Stimulated activated CD4-positive, alpha-beta T cell treated with anti-CD3 and anti-CD28 coated beads, Interleukin-2, amount 100 ng/mL, for 48 hours (primary cell): ENCODE results near the gene KIAA0040.

Source experiments
- DNase-seq, 2 donors: peaks; one replicate each; pipeline ENCODE4 v3.0.0-alpha.2; 2020

KIAA0040 gene

GRCh38 chr1:175192630-175193526, at the start of gene KIAA0040:
KIAA0040 (minus strand) TSS chr1:175192776; CDS start chr1:175161013, 31,763 bp downstream.
- peak; percentile 53 to 56 for DNase-seq

GRCh38 chr1:175237389-175237788, 44.8 kb upstream of the KIAA0040 start:
- no peak for DNase-seq

GRCh38 chr1:175234639-175235038, 42.1 kb upstream of the KIAA0040 start:
- DNase-seq, result no peak

GRCh38 chr1:175232335-175232734, 39.8 kb upstream of the KIAA0040 start:
- DNase-seq, result no peak

GRCh38 chr1:175225805-175226129, 33.2 kb upstream of the KIAA0040 start:
- no peak for DNase-seq

- no peak for DNase-seq
Observed at GRCh38 chr1:175222296-175222938, 29.8 kb upstream of the KIAA0040 start.

GRCh38 chr1:175221557-175222175, 29.1 kb upstream of the KIAA0040 start:
- DNase-seq, result no peak

- DNase-seq, result no peak
Observed at GRCh38 chr1:175220853-175221556, 28.4 kb upstream of the KIAA0040 start.

- DNase-seq, result no peak
Observed at GRCh38 chr1:175219774-175220173, 27.2 kb upstream of the KIAA0040 start.

GRCh38 chr1:175218786-175219434, 26.3 kb upstream of the KIAA0040 start:
- DNase-seq, result no peak

GRCh38 chr1:175217721-175218531, 25.4 kb upstream of the KIAA0040 start:
- DNase-seq, result no peak

GRCh38 chr1:175216444-175216843, 23.9 kb upstream of the KIAA0040 start:
- DNase-seq, result no peak

GRCh38 chr1:175211656-175212055, 19.1 kb upstream of the KIAA0040 start:
- no peak for DNase-seq

- DNase-seq, result no peak
Observed at GRCh38 chr1:175210744-175211143, 18.2 kb upstream of the KIAA0040 start.

- no peak for DNase-seq
Observed at GRCh38 chr1:175209493-175209921, 16.9 kb upstream of the KIAA0040 start.

GRCh38 chr1:175208773-175209492, 16.4 kb upstream of the KIAA0040 start:
- DNase-seq, result no peak

- DNase-seq, result no peak
Observed at GRCh38 chr1:175207971-175208370, 15.4 kb upstream of the KIAA0040 start.

- no peak for DNase-seq
Observed at GRCh38 chr1:175206687-175207086, 14.1 kb upstream of the KIAA0040 start.

- DNase-seq, result no peak
Observed at GRCh38 chr1:175204330-175204729, 11.8 kb upstream of the KIAA0040 start.

GRCh38 chr1:175203570-175204068, 11.0 kb upstream of the KIAA0040 start:
- DNase-seq, result no peak
